ENCODE data around the gene ACIN1.

DNA sequence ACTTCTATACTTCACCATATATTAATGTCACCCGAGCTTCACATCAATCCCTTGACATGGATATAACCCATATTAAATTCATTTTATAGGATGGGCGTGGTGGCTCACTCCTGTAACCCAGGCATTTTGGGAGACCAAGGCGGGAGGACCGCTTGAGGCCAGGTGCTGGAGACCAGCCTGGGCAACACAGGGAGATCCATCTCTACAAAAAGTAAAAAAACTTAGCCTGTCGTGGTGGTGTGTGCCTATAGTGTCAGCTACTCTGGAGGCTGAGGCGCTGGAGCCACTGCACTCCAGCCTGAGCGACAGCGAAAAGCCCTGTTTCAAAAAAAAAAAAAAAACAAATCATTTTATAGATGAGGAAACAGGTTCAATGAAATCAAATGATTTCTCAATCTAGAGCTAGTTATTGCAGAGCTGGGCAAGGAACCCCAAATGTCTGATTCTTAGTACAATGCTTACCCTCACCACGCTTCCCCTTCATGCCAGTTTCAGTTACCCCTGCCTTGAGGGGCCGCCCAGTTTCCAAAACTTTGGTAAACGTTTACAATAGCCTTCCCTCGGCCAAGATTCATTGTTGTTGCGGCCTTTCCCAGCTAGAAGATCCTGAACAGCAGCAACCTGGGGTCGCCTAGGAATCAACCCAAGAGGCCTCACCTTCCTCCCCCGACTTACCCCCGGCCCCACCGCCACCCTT, 61.0 kb downstream of the ACIN1 start:
- no peak for TF ChIP-seq CTCF (IDR thresholded peaks at IDR 0.05; ENCODE audit: control extremely low read depth in 1 of 3, insufficient read depth in 1 of 3, low read depth in 1 of 3, low read length in 3 of 3)
- TF ChIP-seq YY1 (IDR thresholded peaks at IDR 0.05; ENCODE audit: low read depth, low read length): no peak
- no peak for TF ChIP-seq SIX5 (IDR thresholded peaks at IDR 0.05; ENCODE audit: low read depth, low read length)
- no peak; a peak in 1 of 3 replicates for TF ChIP-seq POLR2A (IDR thresholded peaks at IDR 0.05; ENCODE audit: control extremely low read depth in 1 of 2, low read depth in 2 of 2, low read length in 2 of 2)
- TF ChIP-seq JUN (IDR thresholded peaks at IDR 0.05; ENCODE audit: low read depth, low read length): no peak
- TF ChIP-seq, protein P1, sequence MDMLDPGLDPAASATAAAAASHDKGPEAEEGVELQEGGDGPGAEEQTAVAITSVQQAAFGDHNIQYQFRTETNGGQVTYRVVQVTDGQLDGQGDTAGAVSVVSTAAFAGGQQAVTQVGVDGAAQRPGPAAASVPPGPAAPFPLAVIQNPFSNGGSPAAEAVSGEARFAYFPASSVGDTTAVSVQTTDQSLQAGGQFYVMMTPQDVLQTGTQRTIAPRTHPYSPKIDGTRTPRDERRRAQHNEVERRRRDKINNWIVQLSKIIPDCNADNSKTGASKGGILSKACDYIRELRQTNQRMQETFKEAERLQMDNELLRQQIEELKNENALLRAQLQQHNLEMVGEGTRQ (IDR thresholded peaks at IDR 0.05; ENCODE audit: low read length): no peak
- TF ChIP-seq EP300 (IDR thresholded peaks at IDR 0.05; ENCODE audit: borderline replicate concordance in 1 of 2, low read depth in 2 of 2, low read length in 2 of 2): no peak
- no peak for TF ChIP-seq SP2 (IDR thresholded peaks at IDR 0.05; ENCODE audit: low read length)
- no peak for TF ChIP-seq ATF3 (IDR thresholded peaks at IDR 0.05; ENCODE audit: insufficient read depth, low read depth, low read length)
- TF ChIP-seq ATF2 (IDR thresholded peaks at IDR 0.05; ENCODE audit: low read length): no peak
